Measurements from ENCODE around the gene E2F6. TPM values are rescaled to one million over a fixed set of nuclear protein-coding genes. Genes with fewer than 3 reads are reported as not detected.

The E2F6 gene
- total RNA-seq, 1 experiment from 2014 or later = 14.2 TPM

GRCh38 chr2:11492244-11492643, 26.3 kb upstream of the E2F6 start (continued):
- no peak for TF ChIP-seq ATF6 (CRISPR knock-in tag; IDR thresholded peaks at IDR 0.05)
- no peak for TF ChIP-seq ZBTB43 (CRISPR knock-in tag; IDR thresholded peaks at IDR 0.05)

- POLR2A ChIA-PET = interaction anchor here (0.6 kb wide), 1 partner anchor 615 kb away, joined by 7 read pairs; no protein-coding TSS in a partner anchor
- Mint-ChIP-seq H3K9me3 (peaks cover 17% of the 10 kb centered on the region), H3K27ac (no peak overlapping the region), H3K4me1 (peaks cover 48% of the 10 kb centered on the region), H3K27me3 (ENCODE audit: low read depth) (no peaks in the 10 kb centered on the region), H3K4me3 (no peak overlapping the region), H3K36me3 (peaks cover 13% of the 10 kb centered on the region)
- DNase-seq (ENCODE audit: low spot score) (no peak), ATAC-seq (no peak)
- TF ChIP-seq PRDM15 (CRISPR knock-in tag; IDR thresholded peaks at IDR 0.05) (no peak), FOXK1 (CRISPR knock-in tag; IDR thresholded peaks at IDR 0.05) (no peak), ZBTB21 (CRISPR knock-in tag; IDR thresholded peaks at IDR 0.05; ENCODE audit: borderline replicate concordance) (no peak), ZNF281 (CRISPR knock-in tag; IDR thresholded peaks at IDR 0.05) (no peak), ZNF317 (CRISPR knock-in tag; IDR thresholded peaks at IDR 0.05; ENCODE audit: borderline replicate concordance, low read depth) (no peak), ZNF532 (CRISPR knock-in tag; IDR thresholded peaks at IDR 0.05; ENCODE audit: borderline replicate concordance) (no peak), ZSCAN18 (CRISPR knock-in tag; IDR thresholded peaks at IDR 0.05) (no peak), ZNF232 (CRISPR knock-in tag; IDR thresholded peaks at IDR 0.05) (no peak), USF2 (CRISPR knock-in tag; IDR thresholded peaks at IDR 0.05) (no peak), ZNF423 (CRISPR knock-in tag; IDR thresholded peaks at IDR 0.05) (no peak), MLX (CRISPR knock-in tag; IDR thresholded peaks at IDR 0.05) (no peak)
- CTCF ChIA-PET = interaction anchor here (0.6 to 1.2 kb wide), 4 partner anchors 13 to 93 kb away, joined by 3 to 7 read pairs (median 4); no protein-coding TSS in a partner anchor
Measured at GRCh38 chr2:11491348-11491933, 25.5 kb upstream of the E2F6 start.
